GM23338 (cell line): ENCODE results near the gene CYP3A5. TPM values are rescaled to one million over a fixed set of nuclear protein-coding genes. Genes with fewer than 3 reads are reported as not detected.

ENCODE experiments used
- CREB1 ChIP-seq: fragments of 250-450 bp; sonication (Bioruptor Pico); IDR thresholded peaks from 2 replicates; pipeline ENCODE4 v1.5.0; 2020; ENCODE audit warnings: low read depth, mild to moderate bottlenecking, moderate library complexity
- CTCF ChIP-seq, 2 experiments: fragments of 200-600 bp in 1 of 2; sonication (generic) in 1 of 2; conservative IDR thresholded peaks; 2 replicates each; pipeline versions ENCODE4 v1.5.1 to v1.6.1; 2016 to 2017; ENCODE audit warnings: antibody characterized with exemption in 2 of 2, low read depth in 2 of 2, mild to moderate bottlenecking in 2 of 2, moderate library complexity in 1 of 2
- ETS1 ChIP-seq: IDR thresholded peaks from 2 replicates; pipeline ENCODE4 v1.6.1; 2016; ENCODE audit warnings: antibody characterized with exemption
- EZH2 ChIP-seq: fragments of 200-600 bp; sonication (generic); IDR thresholded peaks from one replicate; pipeline ENCODE4 v1.8.0; 2017; ENCODE audit warnings: antibody characterized with exemption, mild to moderate bottlenecking, low read depth; ENCODE audit not compliant: unreplicated experiment
- JUNB ChIP-seq: IDR thresholded peaks from one replicate; pipeline ENCODE4 v1.6.1; 2016; ENCODE audit warnings: antibody characterized with exemption; ENCODE audit not compliant: unreplicated experiment
- NANOG ChIP-seq: IDR thresholded peaks from 2 replicates; pipeline ENCODE4 v1.6.1; 2016; ENCODE audit warnings: antibody characterized with exemption, borderline replicate concordance
- POLR2AphosphoS5 ChIP-seq: IDR thresholded peaks from 2 replicates; pipeline ENCODE4 v1.6.1; 2016; ENCODE audit warnings: antibody characterized with exemption, low read depth
- STAT1 ChIP-seq: IDR thresholded peaks from one replicate; pipeline ENCODE4 v1.6.1; 2016; ENCODE audit warnings: antibody characterized with exemption; ENCODE audit not compliant: unreplicated experiment
- ZNF114 ChIP-seq: fragments of 250-450 bp; sonication (Bioruptor Pico); IDR thresholded peaks from 2 replicates; pipeline ENCODE4 v1.5.0; 2020; ENCODE audit warnings: mild to moderate bottlenecking, moderate library complexity
- ZNF331 ChIP-seq: fragments of 250-450 bp; sonication (Bioruptor Pico); IDR thresholded peaks from 2 replicates; pipeline ENCODE4 v1.5.0; 2020; ENCODE audit warnings: low read depth, mild to moderate bottlenecking, moderate library complexity
- ZNF462 ChIP-seq: fragments of 250-450 bp; sonication (Bioruptor Pico); IDR thresholded peaks from 2 replicates; pipeline ENCODE4 v1.5.0; 2020; ENCODE audit warnings: mild to moderate bottlenecking, moderate library complexity
- polyA plus RNA-seq: library from polyadenylated mRNA; unstranded; fragments of >200 nt; fragmentation: Nextera tagmentation; extraction: Ambion mirVana; gene quantifications from 2 replicates; pipeline ENCODE4 v1.2.1, GENCODE V29; 2016
- total RNA-seq: library from RNA; depleted of rRNA; stranded (reverse); fragments of >200 nt; shearing (Covaris generic); gene quantifications from 2 replicates; pipeline ENCODE4 v1.2.3, GENCODE V29; 2014
- TF ChIP-seq, protein P1 (sequence below): IDR thresholded peaks from one replicate; pipeline ENCODE4 v1.6.1; 2018; ENCODE audit warnings: antibody characterized with exemption; ENCODE audit not compliant: unreplicated experiment

CYP3A5 gene
- total and polyA plus RNA-seq, 2 experiments from 2014 or later = 1.2 TPM; not detected in 1

DNA sequence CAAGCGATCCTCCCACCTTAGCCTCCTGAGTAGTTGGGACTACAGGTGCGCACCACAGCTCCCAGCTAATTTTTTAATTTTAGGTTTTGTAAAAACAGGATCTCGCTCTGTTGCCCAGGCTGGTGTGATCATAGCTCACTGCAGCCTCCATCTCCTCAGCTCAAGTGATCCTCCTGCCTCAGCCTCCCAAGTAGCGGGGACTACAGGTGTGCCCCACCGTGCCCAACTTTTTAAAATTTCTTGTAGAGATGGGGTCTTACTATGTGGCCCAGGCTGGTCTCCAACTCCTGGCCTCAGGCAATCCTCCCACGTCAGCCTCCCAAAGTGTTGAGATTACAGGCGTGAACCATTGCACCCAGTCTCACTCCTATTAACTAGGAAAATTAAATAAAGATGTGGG lies 74.3 kb downstream of the CYP3A5 start (continued):
- TF ChIP-seq ZNF462 (CRISPR knock-in tag) (no peak), ETS1 (no peak), STAT1 (no peak), CREB1 (CRISPR knock-in tag) (no peak), CTCF (conservative IDR thresholded peaks at IDR 0.05; ENCODE audit: low read depth in 2 of 2) (no peak), ZNF114 (no peak), NANOG (no peak), ZNF331 (CRISPR knock-in tag) (no peak), POLR2AphosphoS5 (no peak), JUNB (no peak), EZH2 (no peak)
- TF ChIP-seq, protein P1, sequence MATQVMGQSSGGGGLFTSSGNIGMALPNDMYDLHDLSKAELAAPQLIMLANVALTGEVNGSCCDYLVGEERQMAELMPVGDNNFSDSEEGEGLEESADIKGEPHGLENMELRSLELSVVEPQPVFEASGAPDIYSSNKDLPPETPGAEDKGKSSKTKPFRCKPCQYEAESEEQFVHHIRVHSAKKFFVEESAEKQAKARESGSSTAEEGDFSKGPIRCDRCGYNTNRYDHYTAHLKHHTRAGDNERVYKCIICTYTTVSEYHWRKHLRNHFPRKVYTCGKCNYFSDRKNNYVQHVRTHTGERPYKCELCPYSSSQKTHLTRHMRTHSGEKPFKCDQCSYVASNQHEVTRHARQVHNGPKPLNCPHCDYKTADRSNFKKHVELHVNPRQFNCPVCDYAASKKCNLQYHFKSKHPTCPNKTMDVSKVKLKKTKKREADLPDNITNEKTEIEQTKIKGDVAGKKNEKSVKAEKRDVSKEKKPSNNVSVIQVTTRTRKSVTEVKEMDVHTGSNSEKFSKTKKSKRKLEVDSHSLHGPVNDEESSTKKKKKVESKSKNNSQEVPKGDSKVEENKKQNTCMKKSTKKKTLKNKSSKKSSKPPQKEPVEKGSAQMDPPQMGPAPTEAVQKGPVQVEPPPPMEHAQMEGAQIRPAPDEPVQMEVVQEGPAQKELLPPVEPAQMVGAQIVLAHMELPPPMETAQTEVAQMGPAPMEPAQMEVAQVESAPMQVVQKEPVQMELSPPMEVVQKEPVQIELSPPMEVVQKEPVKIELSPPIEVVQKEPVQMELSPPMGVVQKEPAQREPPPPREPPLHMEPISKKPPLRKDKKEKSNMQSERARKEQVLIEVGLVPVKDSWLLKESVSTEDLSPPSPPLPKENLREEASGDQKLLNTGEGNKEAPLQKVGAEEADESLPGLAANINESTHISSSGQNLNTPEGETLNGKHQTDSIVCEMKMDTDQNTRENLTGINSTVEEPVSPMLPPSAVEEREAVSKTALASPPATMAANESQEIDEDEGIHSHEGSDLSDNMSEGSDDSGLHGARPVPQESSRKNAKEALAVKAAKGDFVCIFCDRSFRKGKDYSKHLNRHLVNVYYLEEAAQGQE = no peak
